B cell (primary cell): Measurements from ENCODE around the gene MDC1. TPM values are rescaled to one million over a fixed set of nuclear protein-coding genes. Genes with fewer than 3 reads are reported as not detected.

ENCODE experiments used
- ATAC-seq: fragments of 200-7000 bp; cut with Tn5 transposase; one replicate; pipeline ENCODE4 v1.10.0; 2021; ENCODE audit warnings: low read depth, mild to moderate bottlenecking, moderate number of reproducible peaks, moderate library complexity
- CTCF ChIA-PET: fragments of 350-600 bp; sonication (Branson Sonifier 250); formaldehyde crosslinking; loops from one replicate; lab custom pipeline; 2021; ENCODE audit warnings: antibody characterized with exemption, inconsistent platforms; lab: Charles Lee
- POLR2A ChIA-PET: fragments of 350-600 bp; sonication (Branson Sonifier 250); formaldehyde crosslinking; loops from one replicate; lab custom pipeline; 2021; ENCODE audit warnings: antibody characterized with exemption; lab: Charles Lee
- DNase-seq: peaks from one replicate; pipeline ENCODE4 v3.0.0; 2013
- H2AFZ ChIP-seq: 2 replicates; pipeline ENCODE4 v1.6.1; 2012; ENCODE audit warnings: mild to moderate bottlenecking, low read depth, low read length; ENCODE audit not compliant: insufficient read depth, poor library complexity, severe bottlenecking
- H3K27ac ChIP-seq, 2 donors: 1 replicate in 1 of 2; 2 replicates in 1 of 2; pipeline ENCODE4 v1.5.1; 2012 to 2013; ENCODE audit warnings: low read length in 2 of 2, mild to moderate bottlenecking in 2 of 2, moderate library complexity in 1 of 2
- H3K27me3 ChIP-seq, 4 experiments: fragments of 200-600 bp in 1 of 4; sonication (generic) in 1 of 4; replicated peaks in 1 of 4; 1 replicate in 2 of 4; 2 replicates in 2 of 4; pipeline versions ENCODE4 v1.6.1 to v1.7.0; 2013 to 2016; ENCODE audit warnings: low read length in 3 of 4, mild to moderate bottlenecking in 2 of 4, mixed read lengths in 1 of 4, moderate library complexity in 1 of 4; ENCODE audit not compliant: insufficient read depth in 4 of 4, control insufficient read depth in 3 of 4; ENCODE audit errors: control extremely low read depth in 1 of 4
- H3K36me3 ChIP-seq, 2 experiments: replicated peaks in 1 of 2; 1 replicate in 1 of 2; 2 replicates in 1 of 2; pipeline versions ENCODE4 v1.6.1 to v1.7.1; 2013; ENCODE audit warnings: low read length in 1 of 2; ENCODE audit not compliant: insufficient read depth in 2 of 2, control insufficient read depth in 1 of 2; ENCODE audit errors: control extremely low read depth in 1 of 2, extremely low read depth in 1 of 2
- H3K4me1 ChIP-seq, 2 donors: fragments of 200-600 bp in 1 of 2; sonication (generic) in 1 of 2; 1 replicate in 1 of 2; 2 replicates in 1 of 2; pipeline versions ENCODE4 v1.5.1 to v1.6.1; 2013 to 2017; ENCODE audit warnings: low read length in 2 of 2; ENCODE audit not compliant: control insufficient read depth in 2 of 2, insufficient read depth in 2 of 2
- H3K4me2 ChIP-seq: replicated peaks from 2 replicates; pipeline ENCODE3; 2012; ENCODE audit warnings: mild to moderate bottlenecking, low read depth, low read length; ENCODE audit not compliant: poor library complexity, severe bottlenecking
- H3K4me3 ChIP-seq, 5 experiments: fragments of 200-600 bp in 1 of 5; sonication (generic) in 1 of 5; 1 replicate in 3 of 5; 2 replicates in 2 of 5; pipeline versions ENCODE4 v1.5.1 to v1.7.0; 2011 to 2016; ENCODE audit warnings: low read length in 4 of 5, mild to moderate bottlenecking in 4 of 5, low read depth in 2 of 5, control low read depth in 1 of 5, moderate library complexity in 1 of 5; ENCODE audit not compliant: insufficient read depth in 1 of 5; ENCODE audit errors: control extremely low read depth in 1 of 5, extremely low read depth in 1 of 5
- H3K79me2 ChIP-seq: fragments of 200-600 bp; sonication (generic); one replicate; pipeline ENCODE4 v1.6.0; 2016; ENCODE audit warnings: low read length; ENCODE audit not compliant: control insufficient read depth, insufficient read depth
- H3K9ac ChIP-seq: fragments of 200-600 bp; sonication (generic); 2 replicates; pipeline ENCODE4 v1.6.1; 2017; ENCODE audit warnings: mild to moderate bottlenecking, low read length, moderate library complexity
- H3K9me3 ChIP-seq, 3 donors: one replicate each; pipeline versions ENCODE4 v1.6.1 to v1.7.1; 2013; ENCODE audit warnings: low read length in 2 of 3; ENCODE audit not compliant: control insufficient read depth in 2 of 3, insufficient read depth in 1 of 3; ENCODE audit errors: control extremely low read depth in 1 of 3
- H4K20me1 ChIP-seq: 2 replicates; pipeline ENCODE4 v1.6.0; 2012; ENCODE audit warnings: mild to moderate bottlenecking, low read length; ENCODE audit not compliant: insufficient read depth, control insufficient read depth, poor library complexity, severe bottlenecking
- H3K27ac Mint-ChIP-seq: one replicate; pipeline ENCODE4 v1.8.0; 2021; ENCODE audit warnings: mixed read lengths
- H3K27me3 Mint-ChIP-seq: one replicate; pipeline ENCODE4 v1.8.0; 2021; ENCODE audit warnings: mixed read lengths
- H3K4me1 Mint-ChIP-seq: one replicate; pipeline ENCODE4 v1.8.0; 2021; ENCODE audit warnings: mixed read lengths
- H3K4me3 Mint-ChIP-seq: one replicate; pipeline ENCODE4 v1.8.0; 2021; ENCODE audit warnings: mixed read lengths
- H3K9me3 Mint-ChIP-seq: one replicate; pipeline ENCODE4 v1.8.0; 2022; ENCODE audit warnings: mixed read lengths; ENCODE audit not compliant: insufficient read depth
- CTCF ChIP-seq: fragments of 200-600 bp; IDR thresholded peaks from one replicate; pipeline ENCODE4 v1.8.0; 2022; ENCODE audit warnings: antibody characterized with exemption, mild to moderate bottlenecking
- EZH2 ChIP-seq: IDR thresholded peaks from 2 replicates; pipeline ENCODE4 v1.6.1; 2012; ENCODE audit warnings: borderline replicate concordance, low read depth, mild to moderate bottlenecking, moderate library complexity, low read length; ENCODE audit not compliant: insufficient read depth, poor library complexity, severe bottlenecking
- WGBS: methylation state at CpG from one replicate; pipeline ENCODE4 v1.1.5; 2013; ENCODE audit warnings: missing lambda C conversion rate; ENCODE audit not compliant: insufficient coverage; 5-methylcytosine and 5-hydroxymethylcytosine counted together
- intact Hi-C: fragments of 100-400 bp; cut with micrococcal nuclease; formaldehyde crosslinking; loops from one replicate; pipeline ENCODE4 v1.10.0; 2022
- polyA plus RNA-seq: library from polyadenylated mRNA; depleted of rRNA; stranded (reverse); fragments of >200 nt; gene quantifications from 2 replicates; pipeline ENCODE4 v1.2.3, GENCODE V29; 2012
- total RNA-seq, 2 donors: library from RNA; stranded (reverse); fragments of 120-200 nt in 1 of 2; gene quantifications; 1 replicate in 1 of 2; 2 replicates in 1 of 2; pipeline versions ENCODE4 v1.2.3 to v1.2.4, GENCODE V29; 2013 to 2022

MDC1 gene
- total and polyA plus RNA-seq, 2 donors (not counting 1 experiment from before 2014, with no cell fraction given) = 24.9 to 87.4 TPM

DNA sequence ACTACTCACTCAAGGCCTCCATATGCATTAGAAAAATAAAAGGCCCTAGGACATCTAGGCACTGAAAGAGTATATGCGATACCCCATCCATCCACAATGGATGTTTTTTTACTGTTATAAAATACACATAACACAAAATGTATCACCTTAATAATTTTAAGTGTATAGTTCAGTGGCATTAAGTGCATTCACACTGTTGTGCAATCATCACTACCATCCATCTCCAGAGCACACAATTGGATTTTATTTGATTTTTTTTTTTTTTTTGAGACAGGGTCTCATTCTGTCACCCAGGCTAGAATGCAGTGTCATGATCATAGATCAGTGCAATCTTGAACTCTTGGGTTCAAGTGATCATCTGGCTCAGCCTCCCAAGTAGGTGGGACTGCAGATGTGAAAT is 2.8 kb downstream of the MDC1 start:
- intact Hi-C loops = no loop called here
- CTCF ChIA-PET = interaction anchor here (1.2 to 3.5 kb wide), 2 partner anchors 8 to 35 kb away, joined by 4 to 20 read pairs; no protein-coding TSS in a partner anchor
- H3K27me3 Mint-ChIP-seq = no peaks in the 10 kb centered on the region
- TF ChIP-seq EZH2 = no peak
- no peak for TF ChIP-seq CTCF
- H3K4me1 Mint-ChIP-seq = peaks cover 29% of the 10 kb centered on the region
- DNase-seq (no peak), ATAC-seq (no peak)
- H3K9me3 Mint-ChIP-seq = no peaks in the 10 kb centered on the region
- H3K79me2 ChIP-seq = peaks cover 20% of the 10 kb centered on the region
- no peak overlapping the region for H3K4me3 ChIP-seq
- peaks cover 12 to 18% of the 10 kb centered on the region in 2 donors for H3K4me1 ChIP-seq
- no peak overlapping the region for H3K9ac ChIP-seq
- peaks cover 5 to 42% of the 10 kb centered on the region in 2 experiments for H3K36me3 ChIP-seq
- no peak overlapping the region for H3K27ac ChIP-seq
- no CpG with 5 or more reads among the region's 1 CpG for WGBS
- no peaks in the 10 kb centered on the region for H3K27me3 ChIP-seq
- H3K4me3 Mint-ChIP-seq = no peak overlapping the region
- no peak overlapping the region for H3K27ac Mint-ChIP-seq
- H4K20me1 ChIP-seq = no peaks in the 10 kb centered on the region
- no peak overlapping the region for H3K4me2 ChIP-seq
- no peaks in the 10 kb centered on the region for H3K9me3 ChIP-seq
- POLR2A ChIA-PET = interaction anchor here (0.6 to 0.9 kb wide), 2 partner anchors 33 to 852 kb away, joined by 3 read pairs; no protein-coding TSS in a partner anchor
- no peak overlapping the region for H2AFZ ChIP-seq

GRCh38 chr6:30712441-30712945 is 4.6 kb downstream of the MDC1 start:
- CTCF ChIA-PET = interaction anchor here (0.7 to 3.5 kb wide), 4 partner anchors 10 to 33 kb away, joined by 3 to 20 read pairs (median 9); no protein-coding TSS in a partner anchor
- peaks cover 20% of the 10 kb centered on the region for H3K4me1 Mint-ChIP-seq
- Histone ChIP-seq H3K36me3 (peaks cover 5 to 53% of the 10 kb centered on the region in 2 experiments), H3K27ac (no peak overlapping the region), H3K9ac (no peak overlapping the region), H4K20me1 (no peaks in the 10 kb centered on the region), H2AFZ (no peak overlapping the region), H3K4me1 (peaks cover 8 to 9% of the 10 kb centered on the region in 2 donors), H3K9me3 (no peaks in the 10 kb centered on the region), H3K27me3 (no peaks in the 10 kb centered on the region), H3K4me3 (no peak overlapping the region), H3K4me2 (no peak overlapping the region), H3K79me2 (peaks cover 10% of the 10 kb centered on the region)
- no peak overlapping the region for H3K4me3 Mint-ChIP-seq
- no peak for ATAC-seq
- no peak for DNase-seq
- TF ChIP-seq EZH2 = no peak
- TF ChIP-seq CTCF = no peak
- POLR2A ChIA-PET = interaction anchor here (0.6 to 1.3 kb wide), 3 partner anchors 11 to 21 kb away, joined by 3 to 5 read pairs (median 3); no protein-coding TSS in a partner anchor
- 66% methylated on average over 6 of the region's 7 CpGs for WGBS
- H3K27ac Mint-ChIP-seq = no peak overlapping the region
- intact Hi-C loops = no loop called here
- no peaks in the 10 kb centered on the region for H3K27me3 Mint-ChIP-seq
- H3K9me3 Mint-ChIP-seq = no peaks in the 10 kb centered on the region
